ENCODE measurements around the gene RAPGEF1.

Gene RAPGEF1

GRCh38 chr9:131603711-131604439 lies 136.0 kb downstream of the RAPGEF1 start:
- no peak for DNase-seq (ENCODE audit: low spot score)

- no peak for DNase-seq (ENCODE audit: low spot score)
Observed at GRCh38 chr9:131603199-131603598, 136.7 kb downstream of the RAPGEF1 start.

GRCh38 chr9:131601683-131602181 lies 138.1 kb downstream of the RAPGEF1 start:
- DNase-seq (ENCODE audit: low spot score), result no peak

- no peak for DNase-seq (ENCODE audit: low spot score)
Observed at GRCh38 chr9:131598121-131598520, 141.8 kb downstream of the RAPGEF1 start.

GRCh38 chr9:131597246-131597645 lies 142.6 kb downstream of the RAPGEF1 start:
- DNase-seq (ENCODE audit: low spot score), result no peak

GRCh38 chr9:131596430-131596743 lies 143.5 kb downstream of the RAPGEF1 start:
- DNase-seq (ENCODE audit: low spot score), result no peak

GRCh38 chr9:131595696-131596429 lies 144.0 kb downstream of the RAPGEF1 start:
- DNase-seq (ENCODE audit: low spot score), result no peak

- no peak for DNase-seq (ENCODE audit: low spot score)
Observed at GRCh38 chr9:131594906-131595665, 144.8 kb downstream of the RAPGEF1 start.

GRCh38 chr9:131593936-131594665 lies 145.8 kb downstream of the RAPGEF1 start:
- DNase-seq (ENCODE audit: low spot score), result no peak

- no peak for DNase-seq (ENCODE audit: low spot score)
Observed at GRCh38 chr9:131593091-131593820, 146.6 kb downstream of the RAPGEF1 start.

- DNase-seq (ENCODE audit: low spot score), result no peak
Observed at GRCh38 chr9:131591845-131592208, 148.0 kb downstream of the RAPGEF1 start.

GRCh38 chr9:131590907-131591844 lies 148.7 kb downstream of the RAPGEF1 start:
- DNase-seq (ENCODE audit: low spot score), result peak; percentile 75

- no peak for DNase-seq (ENCODE audit: low spot score)
Observed at GRCh38 chr9:131590449-131590848, 149.4 kb downstream of the RAPGEF1 start.

- DNase-seq (ENCODE audit: low spot score), result no peak
Observed at GRCh38 chr9:131589993-131590392, 149.9 kb downstream of the RAPGEF1 start.

GRCh38 chr9:131589124-131589711 lies 150.7 kb downstream of the RAPGEF1 start:
- DNase-seq (ENCODE audit: low spot score), result no peak

GRCh38 chr9:131588396-131588795 lies 151.5 kb downstream of the RAPGEF1 start:
- DNase-seq (ENCODE audit: low spot score), result no peak

GRCh38 chr9:131587906-131588305 lies 152.0 kb downstream of the RAPGEF1 start:
- no peak for DNase-seq (ENCODE audit: low spot score)

GRCh38 chr9:131587331-131587730 lies 152.5 kb downstream of the RAPGEF1 start:
- DNase-seq (ENCODE audit: low spot score), result no peak

- peak; percentile 63 for DNase-seq (ENCODE audit: low spot score)
Observed at GRCh38 chr9:131585375-131585774, 154.5 kb downstream of the RAPGEF1 start.

- DNase-seq (ENCODE audit: low spot score), result no peak
Observed at GRCh38 chr9:131584858-131585257, 155.0 kb downstream of the RAPGEF1 start.

Measured in CD4-positive, alpha-beta T cell treated with Interleukin-2 at 100 ng/mL for 4 hours (primary cell).